ENCODE results near the gene ENC1. TPM values are rescaled to one million over a fixed set of nuclear protein-coding genes. Genes with fewer than 3 reads are reported as not detected.

The ENC1 gene
- total and polyA plus RNA-seq, 2 of the 4 experiments (the other 2 are of a cell fraction): 25.6 to 70.8 TPM

DNA sequence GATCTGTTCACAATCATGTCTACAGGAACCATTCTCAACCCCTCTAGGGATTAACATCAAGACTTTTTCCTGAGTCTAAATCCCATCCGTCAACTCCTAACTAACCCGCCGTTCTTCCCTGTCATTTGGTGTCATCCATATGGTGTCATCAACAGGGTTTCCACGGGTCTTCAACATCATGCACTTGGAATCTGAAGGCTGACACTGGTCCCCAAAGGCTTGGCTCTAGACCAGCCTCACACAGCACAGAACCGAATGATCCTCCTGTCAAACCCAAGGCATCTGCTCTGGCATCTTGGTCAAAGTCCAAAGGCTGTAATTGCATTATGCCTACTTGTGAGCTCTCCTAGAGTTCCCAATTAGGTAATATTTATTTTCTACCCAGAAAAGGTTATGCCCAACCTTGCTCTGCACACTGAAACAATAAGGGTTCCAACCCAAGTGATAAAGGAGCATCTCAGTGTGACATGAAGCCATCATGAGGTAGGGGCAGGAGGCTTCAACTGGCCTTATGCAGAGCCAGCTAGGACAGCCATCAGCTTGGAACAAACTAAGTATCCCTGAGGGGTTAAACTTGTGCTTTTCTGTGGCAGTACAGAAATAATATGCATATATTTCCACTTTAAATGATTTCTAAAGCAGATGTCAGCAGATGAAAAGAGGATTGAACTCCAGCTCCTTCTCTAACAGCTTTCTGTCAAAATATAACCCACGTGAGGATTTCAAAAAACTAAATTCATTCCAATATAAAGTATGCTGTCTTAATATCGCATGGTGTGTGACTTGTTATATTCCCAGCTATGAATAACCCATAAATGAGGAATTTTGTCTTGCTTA, 13.9 kb downstream of the ENC1 start:
- peaks cover 5% of the 10 kb centered on the region; the same call in 1 of the 2 replicates for H3K36me3 ChIP-seq (ENCODE audit: control insufficient read depth, insufficient read depth, low read length)
- H4K20me1 ChIP-seq (ENCODE audit: insufficient read depth, low read length): peaks cover 13% of the 10 kb centered on the region
- H3K9ac ChIP-seq (ENCODE audit: low read depth, low read length): no peak overlapping the region
- WGBS, 2 experiments (ENCODE audit: extremely low coverage in 2 of 2, insufficient read length in 1 of 2): 57% methylated on average over 4 of the region's 7 CpGs; no CpG with 5 or more reads in 1 of the 2 experiments
- H3K56ac ChIP-seq (ENCODE audit: extremely low read depth, insufficient read depth, low read length): no peak overlapping the region
- H3K27me3 ChIP-seq (ENCODE audit: control insufficient read depth, insufficient read depth, low read length): no peaks in the 10 kb centered on the region
- H2AFZ ChIP-seq (replicated peaks; ENCODE audit: low read length, poor library complexity): no peak overlapping the region
- no peak overlapping the region; the same call in 1 of the 2 replicates for H3K23ac ChIP-seq (ENCODE audit: low read depth, low read length)
- BruUV-seq (replicated peaks): no TSS peak
- no peak overlapping the region for H2BK15ac ChIP-seq (ENCODE audit: low read depth, low read length)
- no peak overlapping the region for H3K27ac ChIP-seq (ENCODE audit: insufficient read depth, low read length)
- H4K8ac ChIP-seq (ENCODE audit: low read depth in 2 of 2, low read length in 2 of 2): no peak overlapping the region
- peaks cover 9% of the 10 kb centered on the region for H3K4me1 ChIP-seq (ENCODE audit: control insufficient read depth, insufficient read depth, low read length)
- H2BK120ac ChIP-seq (ENCODE audit: low read depth, low read length): no peak overlapping the region
- H4K91ac ChIP-seq (ENCODE audit: insufficient read depth, low read depth, low read length): no peak overlapping the region
- in situ Hi-C loops (cut with MboI; ENCODE audit: low sequenced_read_pairs) (no loop called here), intact Hi-C loops (cut with micrococcal nuclease) (no loop called here), dilution Hi-C loops (cut with HindIII; ENCODE audit: low sequenced_read_pairs, unreplicated experiment) (no loop called here)
- H4K5ac ChIP-seq (ENCODE audit: low read depth, low read length): no peak overlapping the region
- peaks cover 22 to 34% of the 10 kb centered on the region in 2 experiments for H3K79me1 ChIP-seq (ENCODE audit: low read depth in 1 of 2, low read length in 2 of 2)
- ChIA-PET POLR2A (ENCODE audit: unreplicated experiment) (no interaction called here), CTCF (interaction anchor here (0.6 to 0.8 kb wide), 2 partner anchors 495 to 591 kb away, joined by 3 to 4 read pairs; no protein-coding TSS in a partner anchor)
- no peak for TF ChIP-seq FOS (IDR thresholded peaks at IDR 0.05; ENCODE audit: low read depth, low read length)
- TF ChIP-seq RCOR1 (IDR thresholded peaks at IDR 0.05; ENCODE audit: insufficient replicate concordance, low read length): no peak
- TF ChIP-seq MAZ (IDR thresholded peaks at IDR 0.05; ENCODE audit: borderline replicate concordance, low read depth, low read length): no peak
- TF ChIP-seq POLR2A (IDR thresholded peaks at IDR 0.05; ENCODE audit: low read depth, low read length): no peak
- no peak for TF ChIP-seq CEBPB (IDR thresholded peaks at IDR 0.05; ENCODE audit: low read depth, low read length)
- TF ChIP-seq NFE2L2 (IDR thresholded peaks at IDR 0.05; ENCODE audit: low read depth, low read length): no peak
- no peak for TF ChIP-seq RAD21 (IDR thresholded peaks at IDR 0.05; ENCODE audit: low read length)
- TF ChIP-seq, protein P1, sequence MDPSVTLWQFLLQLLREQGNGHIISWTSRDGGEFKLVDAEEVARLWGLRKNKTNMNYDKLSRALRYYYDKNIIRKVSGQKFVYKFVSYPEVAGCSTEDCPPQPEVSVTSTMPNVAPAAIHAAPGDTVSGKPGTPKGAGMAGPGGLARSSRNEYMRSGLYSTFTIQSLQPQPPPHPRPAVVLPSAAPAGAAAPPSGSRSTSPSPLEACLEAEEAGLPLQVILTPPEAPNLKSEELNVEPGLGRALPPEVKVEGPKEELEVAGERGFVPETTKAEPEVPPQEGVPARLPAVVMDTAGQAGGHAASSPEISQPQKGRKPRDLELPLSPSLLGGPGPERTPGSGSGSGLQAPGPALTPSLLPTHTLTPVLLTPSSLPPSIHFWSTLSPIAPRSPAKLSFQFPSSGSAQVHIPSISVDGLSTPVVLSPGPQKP (IDR thresholded peaks at IDR 0.05; ENCODE audit: borderline replicate concordance, low read depth, low read length): no peak
- no peak for TF ChIP-seq USF2 (IDR thresholded peaks at IDR 0.05; ENCODE audit: low read depth, low read length)
- TF ChIP-seq MXI1 (IDR thresholded peaks at IDR 0.05; ENCODE audit: borderline replicate concordance, low read depth, low read length): no peak
- TF ChIP-seq BHLHE40 (IDR thresholded peaks at IDR 0.05; ENCODE audit: low read depth, low read length): no peak
- no peak for TF ChIP-seq CHD1 (IDR thresholded peaks at IDR 0.05; ENCODE audit: low read depth, low read length)
- TF ChIP-seq, protein P2, sequence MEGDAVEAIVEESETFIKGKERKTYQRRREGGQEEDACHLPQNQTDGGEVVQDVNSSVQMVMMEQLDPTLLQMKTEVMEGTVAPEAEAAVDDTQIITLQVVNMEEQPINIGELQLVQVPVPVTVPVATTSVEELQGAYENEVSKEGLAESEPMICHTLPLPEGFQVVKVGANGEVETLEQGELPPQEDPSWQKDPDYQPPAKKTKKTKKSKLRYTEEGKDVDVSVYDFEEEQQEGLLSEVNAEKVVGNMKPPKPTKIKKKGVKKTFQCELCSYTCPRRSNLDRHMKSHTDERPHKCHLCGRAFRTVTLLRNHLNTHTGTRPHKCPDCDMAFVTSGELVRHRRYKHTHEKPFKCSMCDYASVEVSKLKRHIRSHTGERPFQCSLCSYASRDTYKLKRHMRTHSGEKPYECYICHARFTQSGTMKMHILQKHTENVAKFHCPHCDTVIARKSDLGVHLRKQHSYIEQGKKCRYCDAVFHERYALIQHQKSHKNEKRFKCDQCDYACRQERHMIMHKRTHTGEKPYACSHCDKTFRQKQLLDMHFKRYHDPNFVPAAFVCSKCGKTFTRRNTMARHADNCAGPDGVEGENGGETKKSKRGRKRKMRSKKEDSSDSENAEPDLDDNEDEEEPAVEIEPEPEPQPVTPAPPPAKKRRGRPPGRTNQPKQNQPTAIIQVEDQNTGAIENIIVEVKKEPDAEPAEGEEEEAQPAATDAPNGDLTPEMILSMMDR (conservative IDR thresholded peaks at IDR 0.05; ENCODE audit: low read depth, low read length): no peak
- no peak for TF ChIP-seq SMC3 (IDR thresholded peaks at IDR 0.05; ENCODE audit: low read depth, low read length)
- no peak overlapping the region for H3K4me3 ChIP-seq (ENCODE audit: insufficient read depth, low read depth, low read length)
- no peak overlapping the region for H3K4me2 ChIP-seq (ENCODE audit: low read depth, low read length)
- H2AK9ac ChIP-seq (replicated peaks; ENCODE audit: low read depth, low read length, poor library complexity): no peak overlapping the region
- no peak overlapping the region for H2AK5ac ChIP-seq (ENCODE audit: low read depth, low read length)
- DNase-seq (no peak), ATAC-seq (ENCODE audit: low read depth) (no peak)
- no peak overlapping the region for H2BK5ac ChIP-seq (ENCODE audit: low read depth, low read length, poor library complexity, severe bottlenecking)
- H3K9me1 ChIP-seq (ENCODE audit: insufficient read depth, low read length): 0 out of 2 replicates have a peak, but pooled peaks cover 6% of the 10 kb centered on the region
- H3K9me3 ChIP-seq (ENCODE audit: control insufficient read depth, insufficient read depth, low read length): no peaks in the 10 kb centered on the region
- no peak overlapping the region for H2BK20ac ChIP-seq (ENCODE audit: low read depth, low read length)
- 0 out of 2 replicates have a peak overlapping the region, but pooled peaks have one; percentile 11 for H3K14ac ChIP-seq (replicated peaks; ENCODE audit: low read depth, low read length)
- no peak overlapping the region for H3K4ac ChIP-seq (ENCODE audit: low read depth, low read length)
- H3K18ac ChIP-seq (ENCODE audit: low read depth, low read length): no peak overlapping the region

Measured in IMR-90 (cell line).